22Rv1 (cell line): ENCODE results near the gene MPDZ.

ENCODE experiments used
- ZFX ChIP-seq: fragments of 450-650 bp; IDR thresholded peaks from 2 replicates; pipeline ENCODE4 v1.6.1; 2017; ENCODE audit warnings: antibody characterized with exemption, borderline replicate concordance
- TF ChIP-seq, protein P1 (sequence below): fragments of 450-650 bp; IDR thresholded peaks from 2 replicates; pipeline ENCODE4 v1.5.1; 2017; ENCODE audit warnings: mild to moderate bottlenecking

DNA sequence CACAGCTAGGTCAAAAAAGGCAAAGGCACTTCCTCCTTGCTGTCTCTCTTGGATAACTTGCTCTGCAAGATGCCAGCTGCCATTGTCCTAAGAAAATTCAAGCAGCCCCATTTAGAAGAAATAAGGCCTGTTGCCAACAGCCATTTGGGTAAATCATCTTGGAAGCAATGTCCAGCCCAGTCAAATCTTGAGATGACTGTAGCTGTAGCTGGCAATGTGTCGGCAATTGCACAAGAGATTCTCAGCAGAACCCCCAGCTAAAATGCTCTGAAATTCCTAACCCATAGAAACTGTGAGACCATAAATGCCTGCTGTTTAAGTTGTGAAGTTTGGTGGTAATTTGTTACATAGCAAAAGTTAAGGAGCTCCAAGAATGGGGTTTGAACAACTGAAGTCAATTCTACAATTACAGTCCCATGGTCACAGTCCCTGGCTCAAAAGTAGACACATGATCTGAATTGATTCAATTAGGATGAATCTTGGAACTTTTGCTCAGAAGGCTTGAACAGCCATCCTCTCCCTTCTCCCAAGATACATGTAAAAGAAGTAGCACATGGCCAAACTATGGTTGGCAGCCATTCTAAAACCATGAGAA, 151.1 kb downstream of the MPDZ start:
- TF ChIP-seq, protein P1, sequence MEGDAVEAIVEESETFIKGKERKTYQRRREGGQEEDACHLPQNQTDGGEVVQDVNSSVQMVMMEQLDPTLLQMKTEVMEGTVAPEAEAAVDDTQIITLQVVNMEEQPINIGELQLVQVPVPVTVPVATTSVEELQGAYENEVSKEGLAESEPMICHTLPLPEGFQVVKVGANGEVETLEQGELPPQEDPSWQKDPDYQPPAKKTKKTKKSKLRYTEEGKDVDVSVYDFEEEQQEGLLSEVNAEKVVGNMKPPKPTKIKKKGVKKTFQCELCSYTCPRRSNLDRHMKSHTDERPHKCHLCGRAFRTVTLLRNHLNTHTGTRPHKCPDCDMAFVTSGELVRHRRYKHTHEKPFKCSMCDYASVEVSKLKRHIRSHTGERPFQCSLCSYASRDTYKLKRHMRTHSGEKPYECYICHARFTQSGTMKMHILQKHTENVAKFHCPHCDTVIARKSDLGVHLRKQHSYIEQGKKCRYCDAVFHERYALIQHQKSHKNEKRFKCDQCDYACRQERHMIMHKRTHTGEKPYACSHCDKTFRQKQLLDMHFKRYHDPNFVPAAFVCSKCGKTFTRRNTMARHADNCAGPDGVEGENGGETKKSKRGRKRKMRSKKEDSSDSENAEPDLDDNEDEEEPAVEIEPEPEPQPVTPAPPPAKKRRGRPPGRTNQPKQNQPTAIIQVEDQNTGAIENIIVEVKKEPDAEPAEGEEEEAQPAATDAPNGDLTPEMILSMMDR = no peak
- no peak for TF ChIP-seq ZFX
